A673 (cell line): Measurements from ENCODE around the gene RIC8B.

ENCODE experiments used
- CTCF ChIP-seq: fragments of 300-800, 200-600 bp; sonication (generic); conservative IDR thresholded peaks from 2 replicates; pipeline ENCODE4 v1.5.1; 2017; ENCODE audit warnings: low read depth, mild to moderate bottlenecking, antibody characterized with exemption, low read length, moderate library complexity, mixed read lengths
- EZH2 ChIP-seq: fragments of 200-600 bp; sonication (generic); IDR thresholded peaks from 2 replicates; pipeline ENCODE4 v1.6.1; 2017; ENCODE audit warnings: borderline replicate concordance, low read depth, mild to moderate bottlenecking, mixed read lengths, antibody characterized with exemption, low read length; ENCODE audit not compliant: poor library complexity, severe bottlenecking

- TF ChIP-seq CTCF = no peak
- TF ChIP-seq EZH2 = no peak
These were observed 41.7 kb downstream of the RIC8B start for GRCh38 chr12:106816231-106816630.
